SK-N-SH (cell line): ENCODE measurements around the gene PLA2G4E. TPM values are rescaled to one million over a fixed set of nuclear protein-coding genes. Genes with fewer than 3 reads are reported as not detected.

Experiments
- CTCF ChIA-PET: fragments of 300-600, 350-600 bp; formaldehyde crosslinking; extraction: SDS; loops from one replicate; lab custom pipeline; 2021; lab: Yijun Ruan, JAX
- POLR2A ChIA-PET: fragments of 350-600 bp; sonication (Branson Sonifier 250); formaldehyde crosslinking; extraction: SDS; loops from one replicate; lab custom pipeline; 2020; ENCODE audit warnings: antibody characterized with exemption, inconsistent platforms; lab: Yijun Ruan, JAX
- DNase-seq: peaks from one replicate; pipeline ENCODE4 v3.0.0; 2012
- H2AFZ ChIP-seq: fragments of 200-600 bp; sonication (generic); 2 replicates; pipeline ENCODE4 v1.8.1; 2016; ENCODE audit warnings: antibody characterized with exemption, mild to moderate bottlenecking, low read depth
- H3F3A ChIP-seq: fragments of 200-600 bp; sonication (generic); replicated peaks from 2 replicates; pipeline ENCODE3; 2016; ENCODE audit warnings: antibody characterized with exemption, mild to moderate bottlenecking; ENCODE audit not compliant: insufficient read depth
- H3K27ac ChIP-seq, 2 experiments: fragments of 200-500 bp in 1 of 2; fragments of 200-600 bp in 1 of 2; sonication (Bioruptor generic) in 1 of 2; sonication (generic), shearing (Covaris generic) in 1 of 2; 2 replicates each; pipeline versions ENCODE4 v1.5.1 to v1.6.1; 2014 to 2016; ENCODE audit warnings: low read depth in 2 of 2, inconsistent platforms in 1 of 2, low read length in 1 of 2, mild to moderate bottlenecking in 1 of 2, mixed read lengths in 1 of 2
- H3K27me3 ChIP-seq: fragments of 200-600 bp; sonication (generic), shearing (Covaris generic); 2 replicates; pipeline ENCODE4 v1.6.1; 2016; ENCODE audit warnings: mixed run types; ENCODE audit not compliant: insufficient read depth
- H3K36me3 ChIP-seq, 2 experiments: fragments of 200-500 bp in 1 of 2; fragments of 200-600 bp in 1 of 2; sonication (Bioruptor generic) in 1 of 2; sonication (generic) in 1 of 2; replicated peaks in 1 of 2; 2 replicates each; pipeline versions ENCODE3 to v1.5.1; 2014 to 2016; ENCODE audit warnings: low read length in 1 of 2, mild to moderate bottlenecking in 1 of 2; ENCODE audit not compliant: insufficient read depth in 2 of 2, control insufficient read depth in 1 of 2
- H3K4me1 ChIP-seq, 2 experiments: fragments of 200-500 bp in 1 of 2; fragments of 200-600 bp in 1 of 2; sonication (Bioruptor generic) in 1 of 2; sonication (generic), shearing (Covaris generic) in 1 of 2; 2 replicates each; pipeline versions ENCODE4 v1.5.1 to v1.6.1; 2014 to 2016; ENCODE audit warnings: low read depth in 1 of 2, low read length in 1 of 2, mixed run types in 1 of 2; ENCODE audit not compliant: insufficient read depth in 2 of 2, control insufficient read depth in 1 of 2
- H3K4me2 ChIP-seq: fragments of 200-600 bp; sonication (generic), shearing (Covaris generic); 2 replicates; pipeline ENCODE4 v1.6.1; 2017; ENCODE audit warnings: mixed run types
- H3K4me3 ChIP-seq, 2 experiments: fragments of 200-500 bp in 1 of 2; fragments of 200-600 bp in 1 of 2; sonication (Bioruptor generic) in 1 of 2; sonication (generic), shearing (Covaris generic) in 1 of 2; 2 replicates each; pipeline versions ENCODE4 v1.5.1 to v1.8.1; 2014 to 2016; ENCODE audit warnings: low read depth in 2 of 2, inconsistent platforms in 1 of 2, low read length in 1 of 2, mild to moderate bottlenecking in 1 of 2, mixed read lengths in 1 of 2, moderate library complexity in 1 of 2
- H3K79me2 ChIP-seq: fragments of 200-600 bp; sonication (generic); 2 replicates; pipeline ENCODE4 v1.8.1; 2017; ENCODE audit warnings: mild to moderate bottlenecking; ENCODE audit not compliant: insufficient read depth
- H3K9ac ChIP-seq: fragments of 200-600 bp; sonication (generic); 2 replicates; pipeline ENCODE4 v1.6.1; 2017; ENCODE audit warnings: mixed run types
- H3K9me2 ChIP-seq: fragments of 200-600 bp; sonication (generic); 2 replicates; pipeline ENCODE4 v1.6.1; 2017; ENCODE audit warnings: mixed run types
- H3K9me3 ChIP-seq: fragments of 200-600 bp; sonication (generic); 2 replicates; pipeline ENCODE4 v1.6.1; 2017; ENCODE audit warnings: mixed run types, mild to moderate bottlenecking, moderate library complexity
- H4K20me1 ChIP-seq: fragments of 200-600 bp; sonication (generic); 2 replicates; pipeline ENCODE4 v1.6.1; 2017; ENCODE audit warnings: mild to moderate bottlenecking, mixed run types; ENCODE audit not compliant: insufficient read depth
- ELF1 ChIP-seq: IDR thresholded peaks from 2 replicates; pipeline ENCODE4 v1.4.0; 2012
- EZH2phosphoT487 ChIP-seq: fragments of 200-600 bp; sonication (generic); IDR thresholded peaks from 2 replicates; pipeline ENCODE4 v1.6.1; 2017; ENCODE audit warnings: low read depth, mixed run types, mild to moderate bottlenecking, antibody characterized with exemption, moderate library complexity, borderline replicate concordance
- NFIC ChIP-seq: IDR thresholded peaks from 2 replicates; pipeline ENCODE4 v1.4.0; 2012; ENCODE audit warnings: borderline replicate concordance
- NRF1 ChIP-seq: IDR thresholded peaks from 2 replicates; pipeline ENCODE4 v1.6.1; 2012; ENCODE audit warnings: low read depth, mild to moderate bottlenecking, low read length
- RAD21 ChIP-seq: IDR thresholded peaks from 2 replicates; pipeline ENCODE4 v1.6.1; 2012; ENCODE audit warnings: mild to moderate bottlenecking, low read length
- RFX5 ChIP-seq: IDR thresholded peaks from 2 replicates; pipeline ENCODE4 v1.6.1; 2012; ENCODE audit warnings: mild to moderate bottlenecking, improper control_type of control experiment, low read length
- RXRA ChIP-seq: IDR thresholded peaks from 2 replicates; pipeline ENCODE4 v1.4.0; 2012; ENCODE audit warnings: low read depth, mild to moderate bottlenecking, borderline replicate concordance
- SMC3 ChIP-seq: IDR thresholded peaks from 2 replicates; pipeline ENCODE4 v1.6.1; 2012; ENCODE audit warnings: low read depth, low read length, improper control_type of control experiment
- TEAD4 ChIP-seq: IDR thresholded peaks from 2 replicates; pipeline ENCODE4 v1.4.0; 2012; ENCODE audit warnings: mild to moderate bottlenecking, borderline replicate concordance; ENCODE audit not compliant: insufficient read depth
- WGBS: methylation state at CpG from one replicate; pipeline ENCODE4 v1.1.6; 2017; ENCODE audit warnings: low lambda C conversion rate; 5-methylcytosine and 5-hydroxymethylcytosine counted together
- polyA plus RNA-seq, 3 experiments: library from polyadenylated mRNA; depleted of rRNA; stranded (reverse); fragments of >200 nt; gene quantifications; 2 replicates each; pipeline ENCODE4 v1.2.3, GENCODE V29; 2012

Gene PLA2G4E
- polyA plus RNA-seq, 1 of the 3 experiments (the other 2 are of a cell fraction), result not detected

GRCh38 chr15:41968701-41969100, 52.1 kb downstream of the PLA2G4E start (continued):
- TF ChIP-seq RXRA (no peak), SMC3 (no peak)
- TF ChIP-seq, all 33 proteins: peak for 0

DNA sequence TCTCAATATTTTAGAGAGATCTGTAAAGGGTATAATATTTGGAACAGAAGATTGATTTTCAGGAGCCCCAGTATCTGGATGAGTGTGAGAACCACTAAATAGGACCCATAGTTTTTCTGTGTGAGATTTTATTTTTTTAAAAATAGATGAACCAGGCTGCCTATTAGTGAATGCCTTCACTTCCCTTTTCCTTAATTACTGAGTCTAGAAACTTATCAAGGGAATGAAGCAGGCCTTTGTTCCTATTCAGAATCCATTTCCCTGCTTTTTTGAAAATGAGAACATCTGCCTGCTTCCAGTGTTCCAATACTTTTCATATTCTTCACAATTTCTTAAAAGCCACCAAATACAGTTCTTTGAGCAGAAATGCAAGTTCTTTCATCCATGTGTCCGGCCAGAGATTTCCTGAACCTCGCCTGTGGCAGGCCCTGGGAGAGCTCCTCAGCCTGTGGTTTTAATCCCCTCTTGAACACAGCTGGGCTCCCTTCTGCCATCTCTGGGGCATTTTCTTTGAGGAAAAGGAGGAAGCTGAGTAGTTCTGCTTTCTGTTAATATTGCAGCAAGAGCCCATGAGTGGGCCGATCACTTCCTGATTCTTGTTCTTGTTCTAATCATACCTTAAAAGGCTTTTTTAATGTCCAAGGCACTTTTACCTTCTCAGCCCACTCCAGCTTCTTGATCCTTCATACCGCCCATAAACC, 53.2 kb downstream of the PLA2G4E start:
- H3K9ac ChIP-seq, result no peak overlapping the region
- H3K4me2 ChIP-seq, result no peak overlapping the region
- H3K4me1 ChIP-seq, result peaks cover 3 to 36% of the 10 kb centered on the region in 2 experiments; a peak in 3 of 4 replicates
- no peak overlapping the region for H2AFZ ChIP-seq
- ChIA-PET POLR2A (no interaction called here), CTCF (no interaction called here)
- H3K27ac ChIP-seq, result peak overlapping the region in 1 of 2 experiments; percentile 25; a peak in 2 of 4 replicates
- 91% methylated on average over 4 of the region's 4 CpGs for WGBS
- peaks cover 8% of the 10 kb centered on the region; the same call in 1 of the 2 replicates for H4K20me1 ChIP-seq
- H3K9me3 ChIP-seq, result no peaks in the 10 kb centered on the region
- peaks cover 88% of the 10 kb centered on the region for H3K79me2 ChIP-seq
- H3K27me3 ChIP-seq, result no peaks in the 10 kb centered on the region
- 0 out of 2 replicates have a peak, but pooled peaks have one; percentile 31 for TF ChIP-seq ELF1
- no peak for TF ChIP-seq NRF1
- H3K36me3 ChIP-seq, result no peaks in the 10 kb centered on the region
- no peak overlapping the region for H3K4me3 ChIP-seq
- no peak for DNase-seq
- H3K9me2 ChIP-seq, result no peaks in the 10 kb centered on the region
- H3F3A ChIP-seq, result no peaks in the 10 kb centered on the region

DNA sequence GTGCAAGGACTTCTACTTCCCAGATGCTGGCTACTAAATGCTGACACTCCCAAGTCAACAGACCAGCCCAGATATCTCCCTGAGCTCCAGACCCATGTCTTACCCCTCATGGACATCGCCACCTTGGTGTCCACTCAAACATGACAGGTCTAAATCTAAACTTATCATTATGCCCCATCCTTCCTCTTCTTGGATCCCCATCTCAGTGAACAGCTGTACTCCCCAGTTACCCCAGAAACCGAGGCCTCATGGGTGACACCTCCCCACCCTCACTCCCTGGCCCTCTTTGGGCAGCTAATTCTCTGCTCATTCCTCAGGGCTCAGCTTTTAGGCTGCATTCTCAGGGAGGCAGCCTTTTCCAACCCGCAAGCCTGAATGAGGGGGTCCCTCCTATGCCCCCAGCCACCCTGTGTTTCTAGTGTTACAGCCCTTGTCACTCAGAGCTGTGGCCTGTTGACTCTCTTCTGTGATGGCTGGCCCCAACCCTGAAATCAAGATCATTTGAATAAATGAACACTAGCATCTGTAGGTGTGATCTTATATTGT, 53.8 kb downstream of the PLA2G4E start:
- H4K20me1 ChIP-seq, result peaks cover 8% of the 10 kb centered on the region; the same call in 1 of the 2 replicates
- no peaks in the 10 kb centered on the region for H3K27me3 ChIP-seq
- TF ChIP-seq RAD21 (no peak), NFIC (no peak), RFX5 (no peak), TEAD4 (no peak), NRF1 (no peak), SMC3 (no peak), EZH2phosphoT487 (no peak)
- TF ChIP-seq, all 33 proteins: peak for 0
- no peak overlapping the region for H2AFZ ChIP-seq
- no peak overlapping the region for H3K4me2 ChIP-seq
- H3K79me2 ChIP-seq, result peaks cover 85% of the 10 kb centered on the region
- no peak overlapping the region for H3K27ac ChIP-seq
- ChIA-PET CTCF (interaction anchor here (0.9 to 1.4 kb wide), 3 partner anchors 22 to 501 kb away, joined by 3 to 4 read pairs (median 4); no protein-coding TSS in a partner anchor), POLR2A (no interaction called here)
- DNase-seq, result no peak
- peaks cover 6% of the 10 kb centered on the region for H3F3A ChIP-seq
- H3K9ac ChIP-seq, result no peak overlapping the region
- H3K9me2 ChIP-seq, result no peaks in the 10 kb centered on the region
- no peaks in the 10 kb centered on the region for H3K36me3 ChIP-seq
- H3K4me3 ChIP-seq, result no peak overlapping the region
- WGBS, result 95% methylated on average over 2 of the region's 3 CpGs
- H3K9me3 ChIP-seq, result no peaks in the 10 kb centered on the region
- H3K4me1 ChIP-seq, result peaks cover 3 to 36% of the 10 kb centered on the region in 2 experiments; a peak in 3 of 4 replicates
